A549 treated with GW870086 at 1 μM for 4 hours (cell line): ENCODE measurements around the gene TNIP1. TPM values are rescaled to one million over a fixed set of nuclear protein-coding genes. Genes with fewer than 3 reads are reported as not detected.

Source experiments
- total RNA-seq: library from RNA; stranded (reverse); fragments of 200-300 nt; extraction: Qiagen RNA extraction; gene quantifications from 5 replicates; pipeline ENCODE4 v1.2.3, GENCODE V29; 2022; ENCODE audit warnings: low read depth

The TNIP1 gene, protein sequence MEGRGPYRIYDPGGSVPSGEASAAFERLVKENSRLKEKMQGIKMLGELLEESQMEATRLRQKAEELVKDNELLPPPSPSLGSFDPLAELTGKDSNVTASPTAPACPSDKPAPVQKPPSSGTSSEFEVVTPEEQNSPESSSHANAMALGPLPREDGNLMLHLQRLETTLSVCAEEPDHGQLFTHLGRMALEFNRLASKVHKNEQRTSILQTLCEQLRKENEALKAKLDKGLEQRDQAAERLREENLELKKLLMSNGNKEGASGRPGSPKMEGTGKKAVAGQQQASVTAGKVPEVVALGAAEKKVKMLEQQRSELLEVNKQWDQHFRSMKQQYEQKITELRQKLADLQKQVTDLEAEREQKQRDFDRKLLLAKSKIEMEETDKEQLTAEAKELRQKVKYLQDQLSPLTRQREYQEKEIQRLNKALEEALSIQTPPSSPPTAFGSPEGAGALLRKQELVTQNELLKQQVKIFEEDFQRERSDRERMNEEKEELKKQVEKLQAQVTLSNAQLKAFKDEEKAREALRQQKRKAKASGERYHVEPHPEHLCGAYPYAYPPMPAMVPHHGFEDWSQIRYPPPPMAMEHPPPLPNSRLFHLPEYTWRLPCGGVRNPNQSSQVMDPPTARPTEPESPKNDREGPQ
- 139 to 162 TPM (median 151 TPM) in 5 replicates for total RNA-seq

DNA sequence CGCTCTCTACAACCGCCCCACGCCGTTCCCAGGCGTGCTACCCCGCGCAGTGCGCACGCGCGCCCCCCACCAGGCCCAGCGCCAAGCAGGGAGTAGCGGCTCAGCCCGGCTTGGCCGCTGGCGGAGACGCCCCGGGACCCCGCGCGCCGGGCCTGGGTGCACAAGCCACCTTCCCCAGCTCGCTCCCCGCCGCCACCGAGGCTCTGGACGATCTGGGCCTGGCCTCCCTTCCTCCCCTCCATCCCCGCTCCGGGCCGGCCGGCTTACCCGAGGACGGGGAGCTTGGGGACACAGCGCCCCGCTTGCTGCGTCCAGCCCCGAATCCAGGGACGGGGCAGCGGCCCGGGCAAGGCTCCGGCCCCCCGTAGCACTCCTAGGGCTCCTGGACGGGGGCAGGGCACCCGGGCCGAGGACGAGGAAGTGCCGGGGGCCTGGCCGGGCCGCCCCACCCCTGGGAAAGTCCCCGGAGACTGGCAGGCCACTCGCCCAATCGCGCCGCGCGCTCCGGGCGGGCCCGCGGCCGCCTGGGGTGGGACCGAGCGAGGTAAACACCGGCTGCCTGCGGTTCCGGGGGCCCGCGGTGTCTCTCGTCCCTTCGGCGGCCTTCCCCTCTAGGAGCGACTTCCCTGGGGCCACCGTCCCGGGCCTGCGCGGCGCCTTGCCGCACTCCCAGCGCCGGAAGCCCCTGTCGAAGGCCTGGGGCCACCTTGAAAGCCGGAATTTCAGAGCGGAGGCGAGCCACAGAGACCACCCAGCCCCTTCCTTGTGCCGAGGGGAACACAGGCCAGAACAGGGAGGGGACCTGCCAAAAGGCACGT, at the start of gene TNIP1:
Gene TNIP1 (minus strand): TSS at position 422 of the 818 bp plus-strand sequence. CDS start 15,939 bp downstream, outside the sequence.

DNA sequence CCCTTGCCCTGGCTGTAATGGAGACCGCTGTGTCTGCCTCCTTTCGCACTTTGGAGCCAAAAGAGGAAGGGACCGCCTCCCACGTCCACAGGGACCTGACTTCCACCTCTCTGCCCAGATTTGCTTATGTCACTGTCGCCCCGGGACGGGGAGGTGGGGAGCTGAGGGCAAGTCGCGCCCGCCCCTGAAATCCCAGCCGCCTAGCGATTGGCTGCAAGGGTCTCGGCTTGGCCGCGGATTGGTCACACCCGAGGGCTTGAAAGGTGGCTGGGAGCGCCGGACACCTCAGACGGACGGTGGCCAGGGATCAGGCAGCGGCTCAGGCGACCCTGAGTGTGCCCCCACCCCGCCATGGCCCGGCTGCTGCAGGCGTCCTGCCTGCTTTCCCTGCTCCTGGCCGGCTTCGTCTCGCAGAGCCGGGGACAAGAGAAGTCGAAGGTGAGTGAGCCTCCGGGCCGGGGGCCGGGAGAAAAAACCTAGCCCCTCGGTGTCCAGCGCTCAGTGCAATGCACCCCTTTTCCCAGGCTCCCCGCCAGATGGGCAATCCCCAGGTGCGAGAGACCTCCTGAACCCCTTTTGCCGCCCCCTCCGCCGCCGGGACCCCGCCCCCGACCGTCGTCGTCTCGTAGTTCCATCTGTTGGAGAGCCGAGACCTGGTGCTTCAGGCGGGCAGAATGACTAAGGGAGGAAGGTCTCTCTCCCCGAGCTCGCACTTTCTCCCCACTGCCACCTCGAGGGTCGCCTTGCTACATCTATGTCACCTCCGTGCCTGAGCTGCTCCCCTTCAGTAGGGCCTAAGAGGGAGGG, 60.3 kb downstream of the TNIP1 start, which contains the start of gene GPX3:
Gene GPX3 (plus strand): TSS at position 288 of the 807 bp plus-strand sequence. CDS start 64 bp downstream, at position 352.

Other genes starting within 250 kb of the TNIP1 start
- gene IRGM, start 234.5 kb downstream of the TNIP1 start, total RNA-seq, result 0.08 to 0.34 TPM (median 0.12 TPM) in 3 of 5 replicates, not detected in the others
- 2.0 to 2.9 TPM (median 2.8 TPM) in 5 replicates for gene ZNF300, start 176.1 kb downstream of the TNIP1 start, total RNA-seq
- 15.4 to 22.8 TPM (median 17.9 TPM) in 5 replicates for gene GPX3, start 60.4 kb downstream of the TNIP1 start, total RNA-seq
- 40.7 to 44.8 TPM (median 42.1 TPM) in 5 replicates for gene ANXA6, start 76.7 kb upstream of the TNIP1 start, total RNA-seq
- 1.5 to 2.0 TPM (median 1.9 TPM) in 5 replicates for gene CCDC69, start 143.1 kb upstream of the TNIP1 start, total RNA-seq
- 14.8 to 17.5 TPM (median 17.2 TPM) in 5 replicates for gene GM2A, start 172.2 kb upstream of the TNIP1 start, total RNA-seq
- gene SLC36A3, start 222.7 kb upstream of the TNIP1 start, total RNA-seq, result not detected in 5 replicates